Measurements from ENCODE around the gene ATXN2.

- TF ChIP-seq CTCF (conservative IDR thresholded peaks at IDR 0.05; ENCODE audit: low read depth, low read length) (no peak), EZH2 (IDR thresholded peaks at IDR 0.05; ENCODE audit: low read length, unreplicated experiment) (no peak)
Observed at GRCh38 chr12:111444925-111445725, 154.0 kb downstream of the ATXN2 start.
